Testis (tissue), 3 donors: Measurements from ENCODE around the gene SDK2. TPM values are rescaled to one million over a fixed set of nuclear protein-coding genes. Genes with fewer than 3 reads are reported as not detected.
"Not testable (repeated sequence)": the region's sequence is repeated elsewhere in the genome, so short reads cannot be mapped to it uniquely, and the experiment has no call there.

Source experiments
- DNase-seq: peaks from one replicate; pipeline ENCODE4 v3.0.0-alpha.2; 2019
- H3K27ac ChIP-seq, 2 donors: fragments of 200-600 bp; sonication (generic); one replicate each; pipeline ENCODE4 v1.5.1; 2019
- H3K27me3 ChIP-seq: fragments of 200-600 bp; sonication (generic); one replicate; pipeline ENCODE4 v1.5.1; 2019
- H3K36me3 ChIP-seq: fragments of 200-600 bp; sonication (generic); one replicate; pipeline ENCODE4 v1.5.1; 2017; ENCODE audit warnings: low read depth; ENCODE audit errors: missing control alignments
- H3K4me1 ChIP-seq: fragments of 200-600 bp; sonication (generic); one replicate; pipeline ENCODE4 v1.5.1; 2019
- H3K4me3 ChIP-seq, 2 donors: fragments of 200-600 bp; sonication (generic); one replicate each; pipeline ENCODE4 v1.5.1; 2017 to 2019
- H3K9me3 ChIP-seq: fragments of 200-600 bp; sonication (generic); one replicate; pipeline ENCODE4 v1.5.1; 2017
- CTCF ChIP-seq, 3 experiments: fragments of 450-650 bp in 2 of 3; fragments of 200-600 bp in 1 of 3; sonication (generic) in 1 of 3; IDR thresholded peaks; one replicate each; pipeline ENCODE4 v1.5.1; 2016 to 2019; ENCODE audit warnings: antibody characterized with exemption in 3 of 3, mild to moderate bottlenecking in 2 of 3, moderate library complexity in 1 of 3
- POLR2A ChIP-seq: fragments of 450-650 bp; IDR thresholded peaks from one replicate; pipeline ENCODE4 v1.6.1; 2017; ENCODE audit warnings: antibody characterized with exemption, mild to moderate bottlenecking, moderate library complexity
- WGBS, 2 donors: methylation state at CpG; one replicate each; pipeline ENCODE4 v1.1.5; 2018; 5-methylcytosine and 5-hydroxymethylcytosine counted together
- intact Hi-C: fragments of 100-400 bp; cut with DNase I; formaldehyde crosslinking; loops from one replicate; pipeline ENCODE4 v1.15.1; 2023; ENCODE audit warnings: low total_unique reads
- polyA plus RNA-seq: library from polyadenylated mRNA; stranded (reverse); fragments of 350-450 nt; fragmentation: Illumina TruSeq; extraction: RNeasy Lipid Tissue Mini Kit (QIAGEN cat#74804); gene quantifications from one replicate; pipeline ENCODE4 v1.2.3, GENCODE V29; 2014; ENCODE audit warnings: low read depth, low replicate concordance; ENCODE audit not compliant: insufficient read depth
- total RNA-seq, 2 donors: library from RNA; depleted of rRNA; stranded (reverse); fragments of >200 nt; gene quantifications; one replicate each; pipeline ENCODE4 v1.2.3, GENCODE V29; 2016

The SDK2 gene
- total and polyA plus RNA-seq, 3 donors from 2014 or later: 36.9 to 63.4 (median 55.4) TPM

- Histone ChIP-seq H3K9me3 (no peaks in the 10 kb centered on the region), H3K36me3 (no peaks in the 10 kb centered on the region), H3K27ac (no peak overlapping the region), H3K4me1 (no peaks in the 10 kb centered on the region), H3K27me3 (no peaks in the 10 kb centered on the region), H3K4me3 (no peak overlapping the region)
- intact Hi-C loops: no loop called here
- no peak for TF ChIP-seq CTCF (IDR thresholded peaks at IDR 0.05)
- TF ChIP-seq POLR2A: no peak
- 91 to 96% methylated on average over 11 of the region's 11 CpGs for WGBS, 2 donors
- DNase-seq: no peak
Measured at GRCh38 chr17:73376152-73376551, 268.1 kb downstream of the SDK2 start.

- intact Hi-C loops: no loop called here
- no peak for TF ChIP-seq CTCF (IDR thresholded peaks at IDR 0.05)
- TF ChIP-seq POLR2A: no peak
- WGBS, 2 donors: 77 to 79% methylated on average over 9 of the region's 9 CpGs
Measured at GRCh38 chr17:73371836-73372235, 272.4 kb downstream of the SDK2 start.

GRCh38 chr17:73371285-73371684, 273.0 kb downstream of the SDK2 start:
- Histone ChIP-seq H3K27ac (no peak overlapping the region), H3K27me3 (no peaks in the 10 kb centered on the region), H3K4me3 (no peak overlapping the region), H3K9me3 (no peaks in the 10 kb centered on the region), H3K4me1 (peaks cover 17% of the 10 kb centered on the region), H3K36me3 (no peaks in the 10 kb centered on the region)
- 40 to 46% methylated on average over 6 of the region's 6 CpGs for WGBS, 2 donors
- no peak for DNase-seq
- intact Hi-C loops: no loop called here
- TF ChIP-seq POLR2A (no peak), CTCF (IDR thresholded peaks at IDR 0.05) (no peak)

More at GRCh38 chr17:73371836-73372235, 272.4 kb downstream of the SDK2 start:
- peaks cover 13% of the 10 kb centered on the region for H3K4me1 ChIP-seq
- no peaks in the 10 kb centered on the region for H3K36me3 ChIP-seq
- H3K27ac ChIP-seq: no peak overlapping the region
- no peak for DNase-seq
- no peak overlapping the region for H3K4me3 ChIP-seq
- H3K27me3 ChIP-seq: no peaks in the 10 kb centered on the region
- H3K9me3 ChIP-seq: no peaks in the 10 kb centered on the region

DNA sequence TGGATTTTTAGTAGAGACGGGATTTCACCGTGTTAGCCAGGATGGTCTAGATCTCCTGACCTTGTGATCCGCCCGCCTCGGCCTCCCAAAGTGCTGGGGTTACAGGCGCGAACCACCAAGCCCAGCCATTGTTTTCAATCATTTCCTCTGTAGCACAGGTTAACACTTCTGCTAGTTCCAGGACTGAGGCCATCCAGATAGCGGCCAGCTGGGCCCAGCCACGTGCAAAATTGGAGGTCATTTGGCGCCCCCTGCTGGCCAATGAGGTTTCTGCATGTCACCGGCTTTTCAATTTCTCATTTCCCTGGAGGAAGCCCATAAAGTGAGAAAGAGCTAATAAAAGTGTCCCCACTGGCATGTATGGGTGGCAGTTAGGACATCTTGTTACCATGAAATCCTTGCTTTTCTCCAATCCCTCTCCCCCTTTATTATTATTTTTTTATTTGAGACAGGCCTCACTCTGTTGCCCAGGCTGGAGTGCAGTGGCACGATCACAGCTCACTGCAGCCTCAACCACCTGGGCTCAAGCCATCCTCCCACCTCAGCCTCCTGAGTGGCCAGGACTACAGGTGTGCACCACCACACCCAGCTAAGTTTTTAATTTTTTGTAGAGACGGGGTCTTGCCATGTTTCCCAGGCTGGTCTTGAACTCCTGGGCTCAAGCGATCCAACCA, 274.3 kb downstream of the SDK2 start:
- H3K27ac ChIP-seq, H3K36me3 ChIP-seq, H3K9me3 ChIP-seq, H3K27me3 ChIP-seq, H3K4me3 ChIP-seq: not testable (repeated sequence)
- intact Hi-C loops: loop anchor here (5.0 kb wide), 1 partner anchor 113 kb away; no protein-coding TSS in a partner anchor
- TF ChIP-seq CTCF (IDR thresholded peaks at IDR 0.05): peak; percentile 99
- peaks cover 30% of the 10 kb centered on the region for H3K4me1 ChIP-seq
- 33 to 43% methylated on average over 14 of the region's 14 CpGs for WGBS, 2 donors
- DNase-seq: peak; percentile 92

DNA sequence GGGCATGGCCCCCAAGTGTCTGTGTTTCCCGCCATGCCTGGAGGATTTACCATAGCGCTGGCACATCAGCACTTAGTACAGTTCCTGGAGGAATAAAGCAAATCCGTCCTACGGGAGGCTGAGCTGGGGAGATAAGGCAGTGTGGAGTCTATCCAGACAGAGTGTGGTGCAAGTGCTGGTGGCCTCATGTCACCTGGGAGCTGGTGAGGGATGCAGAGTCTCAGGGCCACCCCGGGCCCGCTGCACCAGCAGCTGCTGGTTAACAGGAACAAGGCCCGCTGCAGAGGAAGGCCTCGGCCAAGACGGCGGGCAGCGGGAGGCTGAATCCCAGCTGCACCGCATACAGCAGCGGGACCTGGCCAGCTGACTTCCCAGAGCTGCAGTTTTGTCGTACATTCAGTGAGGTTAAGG, 275.1 kb downstream of the SDK2 start:
- Histone ChIP-seq H3K4me3 (no peak overlapping the region), H3K27ac (peak overlapping the region in 1 of 2 donors; percentile 59), H3K4me1 (peaks cover 32% of the 10 kb centered on the region), H3K27me3 (no peaks in the 10 kb centered on the region), H3K9me3 (no peaks in the 10 kb centered on the region), H3K36me3 (no peaks in the 10 kb centered on the region)
- intact Hi-C loops: loop anchor here (5.0 kb wide), 1 partner anchor 112 kb away; no protein-coding TSS in a partner anchor
- TF ChIP-seq CTCF (IDR thresholded peaks at IDR 0.05): no peak
- no peak for TF ChIP-seq POLR2A
- WGBS, 2 donors: 37 to 51% methylated on average over 6 to 14 of the region's 14 CpGs
- peak; percentile 42 for DNase-seq
